OCI-LY7 (cell line): ENCODE results near the gene DDI1.

Experiments
- CTCF ChIP-seq: fragments of 200-600 bp; sonication (generic); conservative IDR thresholded peaks from 2 replicates; pipeline ENCODE4 v1.5.1; 2014; ENCODE audit warnings: mild to moderate bottlenecking, antibody characterized with exemption, low read length, moderate library complexity, mixed read lengths
- EZH2phosphoT487 ChIP-seq: fragments of 200-600 bp; sonication (generic); IDR thresholded peaks from 2 replicates; pipeline ENCODE4 v1.6.1; 2018; ENCODE audit warnings: low read depth, borderline replicate concordance, mild to moderate bottlenecking, mixed run types, antibody characterized with exemption, low read length, moderate library complexity, mixed read lengths

GRCh38 chr11:104055596-104055995, 19.2 kb downstream of the DDI1 start:
- TF ChIP-seq CTCF (no peak), EZH2phosphoT487 (no peak)
